Activated CD8-positive, alpha-beta memory T cell treated with anti-CD3 and anti-CD28 coated beads, Interleukin-2, amount 10 ng/mL, durations not matched to agents 7 days and 5 days (primary cell): Measurements from ENCODE around the gene ADAP1. TPM values are rescaled to one million over a fixed set of nuclear protein-coding genes. Genes with fewer than 3 reads are reported as not detected.

ENCODE experiments used
- ATAC-seq: fragments of 150-1000 bp; cut with Tn5 transposase; one replicate; pipeline ENCODE4 v1.10.0; 2021; ENCODE audit warnings: moderate library complexity
- CTCF ChIA-PET: fragments of 350-600 bp; sonication (Branson Sonifier 250); formaldehyde crosslinking; loops from one replicate; lab custom pipeline; 2021; ENCODE audit warnings: antibody characterized with exemption; lab: Charles Lee
- DNase-seq: peaks from one replicate; pipeline ENCODE4 v3.0.0-alpha.2; 2020
- H3K27ac Mint-ChIP-seq: one replicate; pipeline ENCODE4 v1.8.0; 2021; ENCODE audit warnings: mild to moderate bottlenecking, mixed read lengths
- H3K27me3 Mint-ChIP-seq: one replicate; pipeline ENCODE4 v1.8.0; 2021; ENCODE audit warnings: mixed read lengths
- H3K36me3 Mint-ChIP-seq: one replicate; pipeline ENCODE4 v1.8.0; 2021; ENCODE audit warnings: mild to moderate bottlenecking, mixed read lengths
- H3K4me1 Mint-ChIP-seq: one replicate; pipeline ENCODE4 v1.8.0; 2021; ENCODE audit warnings: mixed read lengths
- H3K4me3 Mint-ChIP-seq: one replicate; pipeline ENCODE4 v1.8.0; 2021; ENCODE audit warnings: mild to moderate bottlenecking, moderate library complexity, mixed read lengths
- H3K9me3 Mint-ChIP-seq: one replicate; pipeline ENCODE4 v1.8.0; 2022; ENCODE audit warnings: low read depth, mixed read lengths
- total RNA-seq, 2 experiments: library from RNA; stranded (reverse); gene quantifications; one replicate each; pipeline ENCODE4 v1.2.3, GENCODE V29; 2021

Gene ADAP1
- total RNA-seq, 2 experiments from 2014 or later, result 12.4 to 30.8 TPM

GRCh38 chr7:984361-985126, 30.1 kb upstream of the ADAP1 start:
- CTCF ChIA-PET, result no interaction called here
- no peaks in the 10 kb centered on the region for H3K9me3 Mint-ChIP-seq
- no peak for DNase-seq
- no peaks in the 10 kb centered on the region for H3K36me3 Mint-ChIP-seq
- H3K4me3 Mint-ChIP-seq, result no peak overlapping the region
- ATAC-seq, result no peak
- no peaks in the 10 kb centered on the region for H3K4me1 Mint-ChIP-seq
- H3K27me3 Mint-ChIP-seq, result no peaks in the 10 kb centered on the region
- no peak overlapping the region for H3K27ac Mint-ChIP-seq

- H3K36me3 Mint-ChIP-seq, result no peaks in the 10 kb centered on the region
- CTCF ChIA-PET, result interaction anchor here (1.1 kb wide), 1 partner anchor 82 kb away, joined by 3 read pairs; no protein-coding TSS in a partner anchor
- H3K9me3 Mint-ChIP-seq, result no peaks in the 10 kb centered on the region
- no peak overlapping the region for H3K4me3 Mint-ChIP-seq
- no peaks in the 10 kb centered on the region for H3K4me1 Mint-ChIP-seq
- DNase-seq, result no peak
- ATAC-seq, result no peak
- H3K27ac Mint-ChIP-seq, result no peak overlapping the region
- H3K27me3 Mint-ChIP-seq, result no peaks in the 10 kb centered on the region
Measured at GRCh38 chr7:983616-984071, 29.2 kb upstream of the ADAP1 start.

GRCh38 chr7:983004-983615, 28.6 kb upstream of the ADAP1 start, which contains the start of gene CYP2W1:
Gene CYP2W1, plus strand, starts transcription at chr7:983181. Its CDS starts 31 bp downstream, at chr7:983212.
- no peak for DNase-seq
- CTCF ChIA-PET, result interaction anchor here (1.1 to 3.0 kb wide), 2 partner anchors 10 to 82 kb away, joined by 3 to 20 read pairs; no protein-coding TSS in a partner anchor
- ATAC-seq, result no peak
- Mint-ChIP-seq H3K4me3 (no peak within 1 kb of the TSS), H3K27me3 (no peaks in the 10 kb centered on the region), H3K27ac (no peak within 1 kb of the TSS), H3K4me1 (no peaks in the 10 kb centered on the region), H3K36me3 (no peaks in the 10 kb centered on the region), H3K9me3 (no peaks in the 10 kb centered on the region)

- no peak for DNase-seq
- no peaks in the 10 kb centered on the region for H3K36me3 Mint-ChIP-seq
- H3K27me3 Mint-ChIP-seq, result no peaks in the 10 kb centered on the region
- H3K9me3 Mint-ChIP-seq, result no peaks in the 10 kb centered on the region
- no peak overlapping the region for H3K27ac Mint-ChIP-seq
- CTCF ChIA-PET, result interaction anchor here (1.0 to 3.0 kb wide), 3 partner anchors 10 to 83 kb away, joined by 3 to 20 read pairs (median 3); no protein-coding TSS in a partner anchor
- no peak overlapping the region for H3K4me3 Mint-ChIP-seq
- ATAC-seq, result no peak
- no peaks in the 10 kb centered on the region for H3K4me1 Mint-ChIP-seq
Measured at GRCh38 chr7:982511-983003, 28.1 kb upstream of the ADAP1 start.

GRCh38 chr7:981793-982510, 27.5 kb upstream of the ADAP1 start:
- Mint-ChIP-seq H3K36me3 (no peaks in the 10 kb centered on the region), H3K9me3 (no peaks in the 10 kb centered on the region), H3K27me3 (no peaks in the 10 kb centered on the region), H3K4me1 (no peaks in the 10 kb centered on the region), H3K4me3 (no peak overlapping the region), H3K27ac (no peak overlapping the region)
- CTCF ChIA-PET, result interaction anchor here (1.0 to 3.0 kb wide), 3 partner anchors 10 to 194 kb away, joined by 3 to 20 read pairs (median 3); no protein-coding TSS in a partner anchor
- DNase-seq (no peak), ATAC-seq (no peak)

GRCh38 chr7:979886-980571, 25.5 kb upstream of the ADAP1 start:
- H3K27ac Mint-ChIP-seq, result no peak overlapping the region
- CTCF ChIA-PET, result no interaction called here
- ATAC-seq (no peak), DNase-seq (no peak)
- no peaks in the 10 kb centered on the region for H3K36me3 Mint-ChIP-seq
- H3K9me3 Mint-ChIP-seq, result no peaks in the 10 kb centered on the region
- no peak overlapping the region for H3K4me3 Mint-ChIP-seq
- no peaks in the 10 kb centered on the region for H3K27me3 Mint-ChIP-seq
- H3K4me1 Mint-ChIP-seq, result no peaks in the 10 kb centered on the region

- no peak overlapping the region for H3K4me3 Mint-ChIP-seq
- H3K4me1 Mint-ChIP-seq, result peaks cover 2% of the 10 kb centered on the region
- no peak for ATAC-seq
- no peak overlapping the region for H3K27ac Mint-ChIP-seq
- H3K36me3 Mint-ChIP-seq, result no peaks in the 10 kb centered on the region
- CTCF ChIA-PET, result interaction anchor here (1.7 kb wide), 1 partner anchor 14 kb away, joined by 9 read pairs; no protein-coding TSS in a partner anchor
- H3K27me3 Mint-ChIP-seq, result no peaks in the 10 kb centered on the region
- no peaks in the 10 kb centered on the region for H3K9me3 Mint-ChIP-seq
- DNase-seq, result no peak
Measured at GRCh38 chr7:979151-979550, 24.7 kb upstream of the ADAP1 start.

GRCh38 chr7:978416-979091, 24.1 kb upstream of the ADAP1 start:
- Mint-ChIP-seq H3K9me3 (no peaks in the 10 kb centered on the region), H3K27me3 (no peaks in the 10 kb centered on the region), H3K4me1 (peaks cover 2% of the 10 kb centered on the region), H3K4me3 (no peak overlapping the region), H3K27ac (no peak overlapping the region), H3K36me3 (no peaks in the 10 kb centered on the region)
- CTCF ChIA-PET, result interaction anchor here (1.2 to 1.7 kb wide), 2 partner anchors 14 to 108 kb away, joined by 3 to 9 read pairs; no protein-coding TSS in a partner anchor
- ATAC-seq (no peak), DNase-seq (no peak)

GRCh38 chr7:978049-978346, 23.5 kb upstream of the ADAP1 start:
- ATAC-seq (no peak), DNase-seq (no peak)
- no peaks in the 10 kb centered on the region for H3K27me3 Mint-ChIP-seq
- no peak overlapping the region for H3K27ac Mint-ChIP-seq
- no peak overlapping the region for H3K4me3 Mint-ChIP-seq
- H3K36me3 Mint-ChIP-seq, result peaks cover 5% of the 10 kb centered on the region
- CTCF ChIA-PET, result interaction anchor here (1.2 to 1.7 kb wide), 2 partner anchors 15 to 108 kb away, joined by 3 to 9 read pairs; no protein-coding TSS in a partner anchor
- H3K4me1 Mint-ChIP-seq, result peaks cover 8% of the 10 kb centered on the region
- H3K9me3 Mint-ChIP-seq, result no peaks in the 10 kb centered on the region

GRCh38 chr7:977326-978048, 23.0 kb upstream of the ADAP1 start:
- Mint-ChIP-seq H3K4me1 (peaks cover 13% of the 10 kb centered on the region), H3K27ac (no peak overlapping the region), H3K9me3 (no peaks in the 10 kb centered on the region), H3K27me3 (no peaks in the 10 kb centered on the region), H3K4me3 (no peak overlapping the region), H3K36me3 (peaks cover 9% of the 10 kb centered on the region)
- CTCF ChIA-PET, result interaction anchor here (1.2 to 5.8 kb wide), 3 partner anchors 15 to 109 kb away, joined by 3 to 37 read pairs (median 9); no protein-coding TSS in a partner anchor
- DNase-seq (no peak), ATAC-seq (no peak)

- Mint-ChIP-seq H3K27ac (no peak overlapping the region), H3K9me3 (no peaks in the 10 kb centered on the region), H3K27me3 (no peaks in the 10 kb centered on the region), H3K4me1 (peaks cover 17% of the 10 kb centered on the region), H3K36me3 (peaks cover 15% of the 10 kb centered on the region), H3K4me3 (no peak overlapping the region)
- DNase-seq (no peak), ATAC-seq (no peak)
- CTCF ChIA-PET, result interaction anchor here (5.8 kb wide), 1 partner anchor 16 kb away, joined by 37 read pairs; no protein-coding TSS in a partner anchor
Measured at GRCh38 chr7:976901-977325, 22.4 kb upstream of the ADAP1 start.
